ENCODE measurements around the gene OCIAD1. TPM values are rescaled to one million over a fixed set of nuclear protein-coding genes. Genes with fewer than 3 reads are reported as not detected.
"Not testable (repeated sequence)": the region's sequence is repeated elsewhere in the genome, so short reads cannot be mapped to it uniquely, and the experiment has no call there.

Gene OCIAD1
- total RNA-seq, 1 experiment from 2014 or later = 61.0 TPM

DNA sequence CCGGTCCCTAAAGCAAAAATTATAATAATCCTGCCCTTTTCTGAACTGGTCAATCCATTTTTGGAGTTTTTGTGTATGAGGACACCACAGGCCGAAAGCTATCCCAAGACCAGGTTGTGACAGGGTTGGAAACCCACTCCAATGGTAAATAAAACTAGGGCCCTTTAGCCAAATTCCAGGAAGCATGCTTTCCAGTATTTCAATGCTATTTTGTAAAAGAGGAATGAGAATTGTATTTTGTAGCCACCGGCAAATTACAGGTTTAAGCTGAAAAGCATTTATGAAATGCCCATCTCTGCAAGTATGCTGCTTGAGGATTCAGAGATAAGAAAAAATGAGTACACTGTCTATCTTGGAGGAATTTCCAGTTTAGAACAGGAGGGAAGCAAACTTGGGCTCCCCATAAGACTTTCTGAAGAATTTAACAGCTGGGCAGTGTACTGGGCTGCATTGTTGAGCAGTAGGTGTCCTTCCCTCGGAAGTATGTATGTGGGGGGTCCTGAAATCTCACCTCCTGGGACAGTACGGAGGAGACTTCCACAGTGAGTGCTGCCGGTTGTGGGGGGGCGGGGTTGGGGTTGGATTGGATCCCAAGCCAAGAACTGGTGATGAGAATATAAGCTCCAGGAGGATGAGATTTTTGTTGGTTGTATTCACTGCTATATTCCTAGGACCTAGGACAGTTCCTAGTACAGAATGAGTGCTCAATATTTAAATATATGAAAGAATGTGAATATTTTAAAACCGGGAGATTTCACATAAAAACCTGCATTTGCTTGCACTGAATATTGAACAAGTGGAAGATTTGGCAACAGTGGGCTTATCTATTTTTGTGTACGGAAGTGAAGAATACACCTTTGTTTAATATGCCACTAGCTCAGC, 48.9 kb downstream of the OCIAD1 start:
- Histone ChIP-seq H3K9ac (ENCODE audit: low read length) (no peak overlapping the region), H3K79me2 (ENCODE audit: low read length) (no peaks in the 10 kb centered on the region), H3K4me2 (ENCODE audit: low read length) (no peak overlapping the region), H3K4me1 (ENCODE audit: insufficient read depth, low read length) (no peaks in the 10 kb centered on the region), H3K9me3 (ENCODE audit: low read length) (no peaks in the 10 kb centered on the region), H3F3A (ENCODE audit: low read length, unreplicated experiment) (no peaks in the 10 kb centered on the region), H3K9me2 (replicated peaks; ENCODE audit: low read length) (no peaks in the 10 kb centered on the region), H4K20me1 (ENCODE audit: low read length) (no peaks in the 10 kb centered on the region), H2AFZ (ENCODE audit: low read length) (no peak overlapping the region), H3K36me3 (ENCODE audit: low read depth, low read length) (no peaks in the 10 kb centered on the region), H3K27me3 (ENCODE audit: low read length) (no peaks in the 10 kb centered on the region), H3K4me3 (ENCODE audit: low read length) (no peak overlapping the region), H3K27ac (ENCODE audit: low read length) (no peak overlapping the region)
- ATAC-seq (no peak), DNase-seq (no peak)
- POLR2A ChIA-PET (ENCODE audit: unreplicated experiment) = no interaction called here
- CTCF ChIA-PET = no interaction called here
- TF ChIP-seq EZH2 (IDR thresholded peaks at IDR 0.05; ENCODE audit: low read length, unreplicated experiment) (no peak), EZH2phosphoT487 (IDR thresholded peaks at IDR 0.05; ENCODE audit: borderline replicate concordance, low read length) (no peak)
- TF ChIP-seq, protein P1, sequence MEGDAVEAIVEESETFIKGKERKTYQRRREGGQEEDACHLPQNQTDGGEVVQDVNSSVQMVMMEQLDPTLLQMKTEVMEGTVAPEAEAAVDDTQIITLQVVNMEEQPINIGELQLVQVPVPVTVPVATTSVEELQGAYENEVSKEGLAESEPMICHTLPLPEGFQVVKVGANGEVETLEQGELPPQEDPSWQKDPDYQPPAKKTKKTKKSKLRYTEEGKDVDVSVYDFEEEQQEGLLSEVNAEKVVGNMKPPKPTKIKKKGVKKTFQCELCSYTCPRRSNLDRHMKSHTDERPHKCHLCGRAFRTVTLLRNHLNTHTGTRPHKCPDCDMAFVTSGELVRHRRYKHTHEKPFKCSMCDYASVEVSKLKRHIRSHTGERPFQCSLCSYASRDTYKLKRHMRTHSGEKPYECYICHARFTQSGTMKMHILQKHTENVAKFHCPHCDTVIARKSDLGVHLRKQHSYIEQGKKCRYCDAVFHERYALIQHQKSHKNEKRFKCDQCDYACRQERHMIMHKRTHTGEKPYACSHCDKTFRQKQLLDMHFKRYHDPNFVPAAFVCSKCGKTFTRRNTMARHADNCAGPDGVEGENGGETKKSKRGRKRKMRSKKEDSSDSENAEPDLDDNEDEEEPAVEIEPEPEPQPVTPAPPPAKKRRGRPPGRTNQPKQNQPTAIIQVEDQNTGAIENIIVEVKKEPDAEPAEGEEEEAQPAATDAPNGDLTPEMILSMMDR (conservative IDR thresholded peaks at IDR 0.05; ENCODE audit: low read depth, low read length) = no peak
- intact Hi-C loops (cut with micrococcal nuclease) = no loop called here
- no TSS peak for BruUV-seq (replicated peaks)

DNA sequence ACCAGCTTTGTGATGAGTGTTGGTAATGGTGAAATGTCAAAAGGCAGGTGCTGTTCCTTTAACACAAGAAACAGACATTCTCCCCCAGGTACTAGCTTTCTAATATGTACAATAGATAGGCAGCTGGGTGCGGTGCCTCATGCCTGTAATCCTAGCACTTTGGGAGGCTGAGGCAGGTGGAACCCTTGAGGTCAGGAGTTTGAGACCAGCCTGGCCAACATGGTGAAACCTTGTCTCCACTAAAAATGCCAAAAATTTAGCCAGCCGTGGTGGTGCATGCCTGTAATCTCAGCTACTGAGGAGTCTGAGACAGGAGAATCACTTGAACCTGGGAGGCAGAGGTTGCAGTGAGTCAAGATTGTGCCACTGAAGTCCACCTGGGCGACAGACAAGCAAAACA, 50.8 kb downstream of the OCIAD1 start:
- POLR2A ChIA-PET (ENCODE audit: unreplicated experiment); H3K9me3 ChIP-seq (ENCODE audit: low read length); H3K36me3 ChIP-seq (ENCODE audit: low read depth, low read length); H3K9ac ChIP-seq (ENCODE audit: low read length); H3K79me2 ChIP-seq (ENCODE audit: low read length); H2AFZ ChIP-seq (ENCODE audit: low read length); H3K4me2 ChIP-seq (ENCODE audit: low read length); H3K9me2 ChIP-seq (replicated peaks; ENCODE audit: low read length); ATAC-seq; H3K4me3 ChIP-seq (ENCODE audit: low read length); intact Hi-C loops (cut with micrococcal nuclease); H3F3A ChIP-seq (ENCODE audit: low read length, unreplicated experiment); H3K27me3 ChIP-seq (ENCODE audit: low read length); H4K20me1 ChIP-seq (ENCODE audit: low read length); CTCF ChIA-PET; H3K4me1 ChIP-seq (ENCODE audit: insufficient read depth, low read length); BruUV-seq (replicated peaks); DNase-seq; H3K27ac ChIP-seq (ENCODE audit: low read length): not testable (repeated sequence)

DNA sequence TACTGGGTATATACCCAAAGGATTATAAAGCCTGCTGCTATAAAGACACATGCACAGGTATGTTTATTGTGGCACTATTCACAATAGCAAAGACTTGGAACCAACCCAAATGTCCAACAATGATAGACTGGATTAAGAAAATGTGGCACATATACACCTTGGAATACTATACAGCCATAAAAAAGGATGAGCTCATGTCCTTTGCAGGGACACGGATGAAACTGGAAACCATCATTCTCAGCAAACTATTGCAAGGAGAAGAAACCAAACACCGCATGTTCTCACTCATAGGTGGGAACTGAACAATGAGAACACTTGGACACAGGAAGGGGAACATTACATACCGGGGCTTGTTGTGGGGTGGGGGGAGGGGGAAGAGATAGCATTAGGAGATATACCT, 58.9 kb downstream of the OCIAD1 start:
- H3K9me2 ChIP-seq (replicated peaks; ENCODE audit: low read length); H3K27me3 ChIP-seq (ENCODE audit: low read length); H3K9ac ChIP-seq (ENCODE audit: low read length); BruUV-seq (replicated peaks); H3K4me3 ChIP-seq (ENCODE audit: low read length); CTCF ChIA-PET; ATAC-seq; H2AFZ ChIP-seq (ENCODE audit: low read length); H3K27ac ChIP-seq (ENCODE audit: low read length); H3K4me1 ChIP-seq (ENCODE audit: insufficient read depth, low read length); H3K4me2 ChIP-seq (ENCODE audit: low read length); H4K20me1 ChIP-seq (ENCODE audit: low read length); H3K79me2 ChIP-seq (ENCODE audit: low read length); H3F3A ChIP-seq (ENCODE audit: low read length, unreplicated experiment); POLR2A ChIA-PET (ENCODE audit: unreplicated experiment); H3K9me3 ChIP-seq (ENCODE audit: low read length); DNase-seq; intact Hi-C loops (cut with micrococcal nuclease): not testable (repeated sequence)
- peaks cover 21% of the 10 kb centered on the region for H3K36me3 ChIP-seq (ENCODE audit: low read depth, low read length)
